ENCODE data around the gene PPFIA1. TPM values are rescaled to one million over a fixed set of nuclear protein-coding genes. Genes with fewer than 3 reads are reported as not detected.

PPFIA1 gene
- total RNA-seq, 2 experiments from 2014 or later, result 27.2 to 30.9 TPM

- no peak for DNase-seq
- intact Hi-C loops (cut with micrococcal nuclease), result no loop called here
- H3K27ac Mint-ChIP-seq, result no peak overlapping the region
- TF ChIP-seq, protein P1, sequence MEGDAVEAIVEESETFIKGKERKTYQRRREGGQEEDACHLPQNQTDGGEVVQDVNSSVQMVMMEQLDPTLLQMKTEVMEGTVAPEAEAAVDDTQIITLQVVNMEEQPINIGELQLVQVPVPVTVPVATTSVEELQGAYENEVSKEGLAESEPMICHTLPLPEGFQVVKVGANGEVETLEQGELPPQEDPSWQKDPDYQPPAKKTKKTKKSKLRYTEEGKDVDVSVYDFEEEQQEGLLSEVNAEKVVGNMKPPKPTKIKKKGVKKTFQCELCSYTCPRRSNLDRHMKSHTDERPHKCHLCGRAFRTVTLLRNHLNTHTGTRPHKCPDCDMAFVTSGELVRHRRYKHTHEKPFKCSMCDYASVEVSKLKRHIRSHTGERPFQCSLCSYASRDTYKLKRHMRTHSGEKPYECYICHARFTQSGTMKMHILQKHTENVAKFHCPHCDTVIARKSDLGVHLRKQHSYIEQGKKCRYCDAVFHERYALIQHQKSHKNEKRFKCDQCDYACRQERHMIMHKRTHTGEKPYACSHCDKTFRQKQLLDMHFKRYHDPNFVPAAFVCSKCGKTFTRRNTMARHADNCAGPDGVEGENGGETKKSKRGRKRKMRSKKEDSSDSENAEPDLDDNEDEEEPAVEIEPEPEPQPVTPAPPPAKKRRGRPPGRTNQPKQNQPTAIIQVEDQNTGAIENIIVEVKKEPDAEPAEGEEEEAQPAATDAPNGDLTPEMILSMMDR (IDR thresholded peaks at IDR 0.05), result no peak
- peaks cover 4% of the 10 kb centered on the region for H3K4me1 Mint-ChIP-seq (ENCODE audit: low read depth)
- no peak for ATAC-seq
- H3K9me3 Mint-ChIP-seq, result no peaks in the 10 kb centered on the region
- no peaks in the 10 kb centered on the region for H3K27me3 Mint-ChIP-seq
- H3K36me3 Mint-ChIP-seq (ENCODE audit: low read depth), result peaks cover 52% of the 10 kb centered on the region
- ChIA-PET POLR2A (no interaction called here), CTCF (no interaction called here)
- no peak overlapping the region for H3K4me3 Mint-ChIP-seq
Observed at GRCh38 chr11:70381872-70382861, 111.7 kb downstream of the PPFIA1 start.

GRCh38 chr11:70383664-70384565 lies 113.4 kb downstream of the PPFIA1 start:
- ChIA-PET POLR2A (interaction anchor here (0.8 to 1.2 kb wide), 3 partner anchors 15 to 27 kb away, joined by 3 to 4 read pairs (median 3); no protein-coding TSS in a partner anchor), CTCF (no interaction called here)
- Mint-ChIP-seq H3K36me3 (ENCODE audit: low read depth) (peaks cover 41% of the 10 kb centered on the region), H3K27me3 (no peaks in the 10 kb centered on the region), H3K9me3 (no peaks in the 10 kb centered on the region), H3K27ac (no peak overlapping the region), H3K4me3 (no peak overlapping the region), H3K4me1 (ENCODE audit: low read depth) (no peaks in the 10 kb centered on the region)
- DNase-seq, result no peak
- TF ChIP-seq, protein P1 (IDR thresholded peaks at IDR 0.05), result no peak
- intact Hi-C loops (cut with micrococcal nuclease), result no loop called here
- ATAC-seq, result no peak

DNA sequence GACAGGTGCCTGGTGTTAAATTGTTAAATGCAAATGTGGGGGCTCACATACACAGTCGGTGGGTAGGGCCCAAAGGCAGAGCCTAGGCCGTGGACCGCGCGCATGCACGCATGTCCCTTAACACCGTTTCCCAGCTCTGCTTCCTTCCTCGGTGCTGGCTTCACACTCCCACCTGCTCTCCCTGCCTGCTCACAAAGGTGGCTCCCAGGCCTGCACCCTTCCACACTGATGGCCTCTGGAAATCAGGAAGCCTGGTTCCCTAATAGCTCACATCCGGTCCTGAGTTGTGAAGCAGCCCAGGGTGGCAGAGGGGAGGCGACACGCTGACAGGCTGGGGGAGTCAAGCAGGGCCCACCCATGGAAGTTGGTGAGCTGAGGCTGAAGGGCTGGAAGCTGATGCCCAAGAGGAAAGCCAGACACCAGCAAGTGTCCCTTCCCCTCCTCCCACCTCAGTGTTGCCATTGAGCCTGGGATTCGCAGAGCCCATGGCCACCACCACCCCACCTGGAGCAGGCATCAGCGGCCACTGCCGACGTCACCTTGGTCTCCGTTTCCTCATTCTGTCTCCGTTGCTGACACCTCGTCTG lies 114.2 kb downstream of the PPFIA1 start:
- CTCF ChIA-PET, result no interaction called here
- DNase-seq, result no peak
- H3K4me3 Mint-ChIP-seq, result no peak overlapping the region
- TF ChIP-seq, protein P1 (IDR thresholded peaks at IDR 0.05), result no peak
- peaks cover 40% of the 10 kb centered on the region for H3K36me3 Mint-ChIP-seq (ENCODE audit: low read depth)
- no peaks in the 10 kb centered on the region for H3K27me3 Mint-ChIP-seq
- H3K27ac Mint-ChIP-seq, result no peak overlapping the region
- intact Hi-C loops (cut with micrococcal nuclease), result no loop called here
- H3K4me1 Mint-ChIP-seq (ENCODE audit: low read depth), result no peaks in the 10 kb centered on the region
- POLR2A ChIA-PET, result interaction anchor here (1.1 to 1.2 kb wide), 2 partner anchors 15 to 26 kb away, joined by 3 to 4 read pairs; no protein-coding TSS in a partner anchor
- ATAC-seq, result no peak
- H3K9me3 Mint-ChIP-seq, result no peaks in the 10 kb centered on the region

DNA sequence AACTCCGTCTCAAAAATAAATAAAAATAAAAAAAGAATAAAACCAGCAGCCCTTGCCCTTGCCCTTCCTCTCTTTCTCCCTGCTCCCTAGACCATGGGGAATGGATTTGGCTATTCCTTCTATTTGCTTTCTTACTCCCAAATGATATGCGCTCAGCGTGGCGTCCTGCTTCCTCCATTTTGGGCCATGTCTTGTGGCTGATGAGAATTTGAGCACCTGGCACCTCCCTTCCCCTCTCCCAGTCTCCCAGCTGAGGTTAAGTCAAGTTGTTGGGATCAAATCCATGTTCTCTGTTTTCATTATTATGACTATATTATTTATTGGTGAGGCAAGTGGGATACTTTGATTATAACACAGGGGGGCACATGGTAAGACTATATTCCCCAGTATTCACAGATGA lies 117.1 kb downstream of the PPFIA1 start:
- POLR2A ChIA-PET, result no interaction called here

More for the DNA sequence above, 117.1 kb downstream of the PPFIA1 start:
- DNase-seq, result no peak
- CTCF ChIA-PET, result no interaction called here
- Mint-ChIP-seq H3K27me3 (peaks cover 2% of the 10 kb centered on the region), H3K4me3 (no peak overlapping the region), H3K9me3 (no peaks in the 10 kb centered on the region), H3K36me3 (ENCODE audit: low read depth) (peaks cover 26% of the 10 kb centered on the region), H3K4me1 (ENCODE audit: low read depth) (no peaks in the 10 kb centered on the region), H3K27ac (no peak overlapping the region)
- TF ChIP-seq, protein P1 (IDR thresholded peaks at IDR 0.05), result no peak
- intact Hi-C loops (cut with micrococcal nuclease), result no loop called here
- no peak for ATAC-seq

Data from activated CD8-positive, alpha-beta T cell treated with anti-CD3 and anti-CD28 coated beads for 36 hours (primary cell).